Uterus (tissue), 2 donors: ENCODE results near the gene GFPT2.

Source experiments
- CTCF ChIP-seq, 4 experiments: fragments of 200-600 bp in 2 of 4; fragments of 450-650 bp in 2 of 4; sonication (generic) in 2 of 4; IDR thresholded peaks; one replicate each; pipeline ENCODE4 v1.5.1; 2016 to 2019; ENCODE audit warnings: antibody characterized with exemption in 4 of 4, mild to moderate bottlenecking in 2 of 4, moderate library complexity in 1 of 4
- POLR2A ChIP-seq, 2 donors: fragments of 450-650 bp; IDR thresholded peaks; one replicate each; pipeline ENCODE4 v1.6.1; 2016; ENCODE audit warnings: antibody characterized with exemption in 2 of 2, mild to moderate bottlenecking in 1 of 2, moderate library complexity in 1 of 2

DNA sequence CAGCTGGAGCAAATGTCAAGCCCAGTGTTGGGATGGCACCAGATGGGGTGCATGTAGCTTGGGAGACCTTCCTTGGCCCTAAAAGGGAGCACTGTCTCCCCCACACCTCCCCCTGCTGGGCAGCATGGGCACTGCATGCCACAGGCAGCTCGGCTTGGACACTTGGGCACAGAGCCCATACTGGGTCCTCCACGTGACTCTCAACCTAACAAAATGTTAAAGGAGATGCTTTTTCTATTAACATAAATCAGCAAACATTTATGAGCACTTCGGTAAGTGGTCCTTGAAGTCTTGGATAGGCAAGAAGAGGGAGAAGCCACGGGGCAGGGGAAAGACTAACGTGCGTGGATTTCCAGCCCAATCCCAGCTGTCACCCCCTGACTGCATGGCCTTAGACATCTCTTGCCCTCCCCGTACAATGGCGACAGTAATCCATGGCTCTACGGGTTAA, 37.3 kb downstream of the GFPT2 start:
- TF ChIP-seq POLR2A (IDR thresholded peaks at IDR 0.05), result no peak
- peak; percentile 54 to 86 (median 64) for TF ChIP-seq CTCF (IDR thresholded peaks at IDR 0.05)
